H1 (cell line): ENCODE results near the gene ABHD12B. TPM values are rescaled to one million over a fixed set of nuclear protein-coding genes. Genes with fewer than 3 reads are reported as not detected.

Experiments used
- CTCF ChIA-PET: fragments of 300-600 bp; sonication (Branson Sonifier 250); formaldehyde crosslinking; loops from one replicate; lab custom pipeline; 2021; ENCODE audit not compliant: partially characterized antibody; lab: Charles Lee
- POLR2A ChIA-PET: fragments of 300-600 bp; sonication (Branson Sonifier 250); formaldehyde crosslinking; loops from one replicate; lab custom pipeline; 2021; ENCODE audit warnings: inconsistent platforms; ENCODE audit not compliant: partially characterized antibody; lab: Charles Lee
- DNase-seq, 2 experiments: peaks; one replicate each; pipeline versions ENCODE4 v3.0.0 to v3.0.0-alpha.2; 2010 to 2022; ENCODE audit warnings: low spot score in 2 of 2, low read depth in 1 of 2, mixed read lengths in 1 of 2
- FAIRE-seq: peaks from 2 replicates; lab custom pipeline; 2011; peaks lifted over from hg19 to GRCh38; lab: Jason Lieb, UNC
- H2AFZ ChIP-seq: 2 replicates; pipeline ENCODE4 v1.8.1; 2012; ENCODE audit warnings: low read length, inconsistent platforms
- H2AK5ac ChIP-seq: 2 replicates; pipeline ENCODE4 v1.6.1; 2013; ENCODE audit warnings: low read depth, low read length
- H2BK120ac ChIP-seq: replicated peaks from 2 replicates; pipeline ENCODE3; 2013; ENCODE audit warnings: low read depth, low read length, inconsistent platforms
- H2BK12ac ChIP-seq: 2 replicates; pipeline ENCODE4 v1.6.1; 2013; ENCODE audit warnings: low read depth, low read length
- H2BK15ac ChIP-seq: 2 replicates; pipeline ENCODE4 v1.6.1; 2013; ENCODE audit warnings: low read length
- H2BK20ac ChIP-seq: 2 replicates; pipeline ENCODE4 v1.6.1; 2013; ENCODE audit warnings: low read length
- H2BK5ac ChIP-seq: 2 replicates; pipeline ENCODE4 v1.6.1; 2013; ENCODE audit warnings: low read depth, low read length
- H3K14ac ChIP-seq: 2 replicates; pipeline ENCODE4 v1.6.1; 2013; ENCODE audit warnings: inconsistent platforms; ENCODE audit not compliant: insufficient read length
- H3K18ac ChIP-seq: 2 replicates; pipeline ENCODE4 v1.6.1; 2013; ENCODE audit warnings: low read length; ENCODE audit errors: extremely low read depth
- H3K23ac ChIP-seq: 2 replicates; pipeline ENCODE4 v1.6.1; 2013; ENCODE audit warnings: inconsistent platforms; ENCODE audit not compliant: insufficient read length
- H3K23me2 ChIP-seq: 2 replicates; pipeline ENCODE4 v1.6.1; 2013; ENCODE audit warnings: low read depth, low read length
- H3K27ac ChIP-seq: 2 replicates; pipeline ENCODE4 v1.6.1; 2011; ENCODE audit warnings: low read depth, low read length, inconsistent platforms
- H3K27me3 ChIP-seq, 4 experiments: replicated peaks in 1 of 4; 1 replicate in 1 of 4; 2 replicates in 3 of 4; pipeline versions ENCODE4 v1.6.1 to v1.8.1; 2011 to 2013; ENCODE audit warnings: low read length in 3 of 4, mild to moderate bottlenecking in 3 of 4, inconsistent platforms in 2 of 4, mixed read lengths in 2 of 4, moderate library complexity in 1 of 4; ENCODE audit not compliant: control insufficient read depth in 3 of 4, insufficient read depth in 3 of 4; ENCODE audit errors: extremely low read depth in 1 of 4
- H3K36me3 ChIP-seq, 4 experiments: 2 replicates each; pipeline versions ENCODE4 v1.6.1 to v1.8.1; 2011 to 2013; ENCODE audit warnings: mild to moderate bottlenecking in 4 of 4, low read length in 3 of 4, moderate library complexity in 2 of 4, control low read depth in 1 of 4, inconsistent platforms in 1 of 4; ENCODE audit not compliant: insufficient read depth in 4 of 4, control insufficient read depth in 2 of 4
- H3K4ac ChIP-seq: replicated peaks from 2 replicates; pipeline ENCODE3; 2013; ENCODE audit warnings: low read length, low read depth, mixed read lengths, inconsistent platforms; ENCODE audit not compliant: insufficient read length
- H3K4me1 ChIP-seq, 4 experiments: replicated peaks in 1 of 4; 1 replicate in 1 of 4; 2 replicates in 3 of 4; pipeline versions ENCODE4 v1.6.1 to v1.8.1; 2011 to 2013; ENCODE audit warnings: low read length in 3 of 4, inconsistent platforms in 2 of 4, mixed read lengths in 1 of 4; ENCODE audit not compliant: insufficient read depth in 4 of 4, control insufficient read depth in 3 of 4
- H3K4me2 ChIP-seq, 2 experiments: 2 replicates each; pipeline versions ENCODE4 v1.6.1 to v1.8.1; 2011 to 2013; ENCODE audit warnings: low read depth in 2 of 2, low read length in 2 of 2, control low read depth in 1 of 2, inconsistent platforms in 1 of 2, mild to moderate bottlenecking in 1 of 2; ENCODE audit not compliant: insufficient read depth in 1 of 2
- H3K4me3 ChIP-seq, 4 experiments: fragments of 200-600, 300-600 bp in 1 of 4; sonication (generic), shearing (Covaris generic), sonication (Bioruptor Twin) in 1 of 4; 2 replicates each; pipeline versions ENCODE4 v1.5.1 to v1.8.1; 2011 to 2016; ENCODE audit warnings: low read length in 4 of 4, low read depth in 3 of 4, control low read depth in 2 of 4, inconsistent platforms in 2 of 4, mild to moderate bottlenecking in 2 of 4, mixed read lengths in 1 of 4, moderate library complexity in 1 of 4; ENCODE audit not compliant: insufficient read depth in 2 of 4; ENCODE audit errors: extremely low read depth in 1 of 4
- H3K56ac ChIP-seq: replicated peaks from 2 replicates; pipeline ENCODE3; 2013; ENCODE audit warnings: low read depth, mild to moderate bottlenecking, mixed read lengths, low read length, inconsistent platforms; ENCODE audit not compliant: insufficient read length
- H3K79me1 ChIP-seq: 2 replicates; pipeline ENCODE4 v1.6.1; 2013; ENCODE audit warnings: low read depth, low read length, control low read depth
- H3K79me2 ChIP-seq, 2 experiments: 2 replicates each; pipeline versions ENCODE4 v1.6.1 to v1.8.1; 2012 to 2013; ENCODE audit warnings: low read length in 2 of 2, mild to moderate bottlenecking in 2 of 2, inconsistent platforms in 1 of 2; ENCODE audit not compliant: insufficient read depth in 2 of 2, control insufficient read depth in 1 of 2
- H3K9ac ChIP-seq, 4 experiments: replicated peaks in 1 of 4; 1 replicate in 1 of 4; 2 replicates in 3 of 4; pipeline versions ENCODE4 v1.6.1 to v1.8.1; 2011 to 2013; ENCODE audit warnings: low read depth in 3 of 4, low read length in 3 of 4, control low read depth in 2 of 4, mild to moderate bottlenecking in 2 of 4, moderate library complexity in 2 of 4, inconsistent platforms in 1 of 4; ENCODE audit errors: extremely low read depth in 1 of 4
- H3K9me3 ChIP-seq, 2 experiments: 2 replicates each; pipeline versions ENCODE4 v1.6.1 to v1.8.1; 2012 to 2013; ENCODE audit warnings: mild to moderate bottlenecking in 2 of 2, moderate library complexity in 2 of 2, control low read depth in 1 of 2, inconsistent platforms in 1 of 2, low read depth in 1 of 2, low read length in 1 of 2, mixed read lengths in 1 of 2; ENCODE audit not compliant: insufficient read depth in 2 of 2
- H4K20me1 ChIP-seq, 2 experiments: replicated peaks in 1 of 2; 2 replicates each; pipeline versions ENCODE3 to v1.8.1; 2011 to 2013; ENCODE audit warnings: inconsistent platforms in 2 of 2, low read length in 2 of 2, mild to moderate bottlenecking in 1 of 2; ENCODE audit not compliant: insufficient read depth in 2 of 2, control insufficient read depth in 1 of 2
- H4K5ac ChIP-seq: 2 replicates; pipeline ENCODE4 v1.6.1; 2013; ENCODE audit warnings: low read length, low read depth, mixed read lengths, inconsistent platforms; ENCODE audit not compliant: insufficient read length
- H4K8ac ChIP-seq: 2 replicates; pipeline ENCODE4 v1.8.0; 2013; ENCODE audit warnings: mild to moderate bottlenecking, moderate library complexity, low read length, inconsistent platforms; ENCODE audit not compliant: insufficient read depth; ENCODE audit errors: extremely low read depth
- H4K91ac ChIP-seq: replicated peaks from 2 replicates; pipeline ENCODE3; 2013; ENCODE audit warnings: low read length, mixed read lengths, inconsistent platforms; ENCODE audit not compliant: insufficient read length
- BRCA1 ChIP-seq: IDR thresholded peaks from 2 replicates; pipeline ENCODE4 v1.6.1; 2012; ENCODE audit warnings: low read depth, low read length, improper control_type of control experiment
- CHD2 ChIP-seq: IDR thresholded peaks from 2 replicates; pipeline ENCODE4 v1.6.1; 2012; ENCODE audit warnings: low read length, improper control_type of control experiment
- EZH2 ChIP-seq: fragments of 200-600 bp; sonication (generic); IDR thresholded peaks from 2 replicates; pipeline ENCODE4 v1.7.1; 2012; ENCODE audit warnings: low read depth, mild to moderate bottlenecking, moderate library complexity, low read length, inconsistent platforms; ENCODE audit not compliant: severe bottlenecking
- RNF2 ChIP-seq: fragments of 200-900, 300-1000 bp; sonication (generic); IDR thresholded peaks from 2 replicates; pipeline ENCODE4 v1.7.1; 2016; ENCODE audit warnings: borderline replicate concordance, low read depth, mild to moderate bottlenecking, antibody characterized with exemption, low read length; ENCODE audit not compliant: poor library complexity, severe bottlenecking; ENCODE audit errors: missing control alignments
- RXRA ChIP-seq: IDR thresholded peaks from 2 replicates; pipeline ENCODE4 v1.6.1; 2011; ENCODE audit warnings: low read depth, mild to moderate bottlenecking, low read length, moderate library complexity; ENCODE audit not compliant: insufficient read depth
- SIX5 ChIP-seq: IDR thresholded peaks from 2 replicates; pipeline ENCODE4 v1.6.1; 2011; ENCODE audit warnings: mild to moderate bottlenecking, low read depth, low read length
- SP4 ChIP-seq: IDR thresholded peaks from 2 replicates; pipeline ENCODE4 v1.6.1; 2012; ENCODE audit warnings: low read length, inconsistent platforms
- WGBS, 2 experiments: shearing (Covaris generic) in 1 of 2; methylation state at CpG; one replicate each; pipeline versions ENCODE4 v1.1.6 to v1.1.7; 2013 to 2015; ENCODE audit warnings: low lambda C conversion rate in 2 of 2, mixed read lengths in 2 of 2, inconsistent platforms in 1 of 2, low coverage in 1 of 2, missing lambda C conversion rate in 1 of 2; ENCODE audit not compliant: insufficient replicate concordance in 2 of 2, insufficient coverage in 1 of 2, insufficient read length in 1 of 2; ENCODE audit errors: extremely low coverage in 1 of 2, missing lambda C conversion rate in 1 of 2; 5-methylcytosine and 5-hydroxymethylcytosine counted together
- polyA plus RNA-seq, 7 experiments: library from polyadenylated mRNA; depleted of rRNA in 3 of 7; stranded (reverse) in 5 of 7; unstranded in 2 of 7; fragments of >200 nt in 5 of 7; fragments of 200-250 nt in 2 of 7; gene quantifications; 1 replicate in 5 of 7; 2 replicates in 1 of 7; 4 replicates in 1 of 7; pipeline versions ENCODE4 v1.2.1 to v1.2.3, GENCODE V29; 2011 to 2013; ENCODE audit warnings: missing spikeins in 2 of 7, mixed read lengths in 2 of 7
- total RNA-seq: library from RNA; stranded (reverse); fragmentation: NEBNext Ultra II Directional; extraction: Animal tissue kit (Norgen Biotek cat#: 25700); gene quantifications from 2 replicates; pipeline ENCODE4 v1.2.1, GENCODE V29; 2021
- TF ChIP-seq, protein P1 (sequence below): IDR thresholded peaks from 2 replicates; pipeline ENCODE4 v1.6.1; 2011; ENCODE audit warnings: low read depth, mild to moderate bottlenecking, low read length; ENCODE audit not compliant: insufficient read depth

ABHD12B gene
- total and polyA plus RNA-seq, 2 of the 8 experiments (the other 6 are each of a cell fraction or from before 2014, with no cell fraction given), result 4.0 to 102 TPM

DNA sequence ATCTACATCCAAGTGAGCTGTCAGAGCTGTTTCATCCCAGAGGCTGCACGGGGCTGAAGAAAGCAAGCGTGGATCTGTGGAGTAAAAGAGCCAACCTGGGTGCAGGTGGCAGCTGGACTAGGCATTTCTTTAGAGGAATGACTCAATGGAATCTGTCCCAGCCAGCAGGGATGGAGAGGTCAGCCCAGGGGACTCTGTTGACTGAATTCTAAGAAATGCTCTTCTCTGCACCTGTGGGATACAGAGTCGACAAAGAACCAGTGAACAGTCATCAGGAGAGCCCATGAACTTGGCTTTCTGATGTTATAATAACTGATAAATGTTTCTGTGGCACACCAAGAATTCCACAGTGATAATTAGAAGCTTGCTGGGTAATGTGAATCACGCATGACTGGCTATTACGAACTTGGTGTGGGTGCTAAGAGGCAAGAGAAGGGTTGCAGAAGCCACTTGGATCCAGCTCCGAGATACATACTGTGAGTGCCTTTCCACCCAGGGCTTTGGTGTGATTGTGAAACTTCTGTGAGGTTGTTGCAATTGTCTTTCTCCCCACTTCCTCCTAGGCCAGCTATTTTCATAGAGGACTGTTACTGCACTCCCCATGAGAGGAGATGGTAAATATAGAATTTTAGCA lies 56.3 kb downstream of the ABHD12B start:
- no peaks in the 10 kb centered on the region for H3K23me2 ChIP-seq
- H3K9ac ChIP-seq, result no peak overlapping the region
- no peak overlapping the region for H2BK12ac ChIP-seq
- H4K91ac ChIP-seq, result no peak overlapping the region
- no peaks in the 10 kb centered on the region for H4K20me1 ChIP-seq
- no peak overlapping the region for H3K27ac ChIP-seq
- ChIA-PET CTCF (interaction anchor here (1.6 to 2.1 kb wide), 2 partner anchors 10 to 26 kb away, joined by 6 to 7 read pairs; no protein-coding TSS in a partner anchor), POLR2A (no interaction called here)
- no peaks in the 10 kb centered on the region for H3K79me1 ChIP-seq
- no peak overlapping the region for H3K56ac ChIP-seq
- H3K9me3 ChIP-seq, result no peaks in the 10 kb centered on the region
- no peaks in the 10 kb centered on the region for H3K27me3 ChIP-seq
- no peak overlapping the region for H2BK5ac ChIP-seq
- no peak overlapping the region for H2AFZ ChIP-seq
- H4K8ac ChIP-seq, result no peak overlapping the region
- H3K14ac ChIP-seq, result no peak overlapping the region
- peaks cover 0 to 5% (median 0%) of the 10 kb centered on the region in 4 experiments; a peak in 1 of 7 replicates for H3K4me1 ChIP-seq
- H3K4me2 ChIP-seq, result no peak overlapping the region
- no peak overlapping the region for H2AK5ac ChIP-seq
- peaks cover 0 to 26% (median 12%) of the 10 kb centered on the region in 4 experiments; a peak in 7 of 8 replicates for H3K36me3 ChIP-seq
- no peak overlapping the region for H3K18ac ChIP-seq
- H3K4me3 ChIP-seq, result no peak overlapping the region
- no peak overlapping the region for H3K4ac ChIP-seq
- no peak overlapping the region for H4K5ac ChIP-seq
- DNase-seq, result no peak
- no peak overlapping the region for H2BK20ac ChIP-seq
- no peak overlapping the region for H2BK120ac ChIP-seq
- WGBS, 2 experiments, result 88% methylated on average over 6 of the region's 6 CpGs; no CpG with 5 or more reads in 1 of the 2 experiments
- no peak overlapping the region for H2BK15ac ChIP-seq
- no peaks in the 10 kb centered on the region for H3K79me2 ChIP-seq
- no peak overlapping the region for H3K23ac ChIP-seq
- FAIRE-seq, result no peak
- TF ChIP-seq RNF2 (no peak), RXRA (no peak), EZH2 (no peak), BRCA1 (no peak), CHD2 (no peak), SP4 (no peak), SIX5 (no peak)
- TF ChIP-seq, protein P1, sequence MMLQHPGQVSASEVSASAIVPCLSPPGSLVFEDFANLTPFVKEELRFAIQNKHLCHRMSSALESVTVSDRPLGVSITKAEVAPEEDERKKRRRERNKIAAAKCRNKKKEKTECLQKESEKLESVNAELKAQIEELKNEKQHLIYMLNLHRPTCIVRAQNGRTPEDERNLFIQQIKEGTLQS, result no peak
